Stimulated activated CD8-positive, alpha-beta memory T cell treated with anti-CD3 and anti-CD28 coated beads, Interleukin-7, amount 100 ng/mL, for 1 hour (primary cell): ENCODE data around the gene LDLRAD4.
"Not testable (repeated sequence)": the region's sequence is repeated elsewhere in the genome, so short reads cannot be mapped to it uniquely, and the experiment has no call there.

Source experiments
- DNase-seq, 2 donors: peaks; one replicate each; pipeline ENCODE4 v3.0.0-alpha.2; 2020; ENCODE audit warnings: low read depth in 2 of 2

LDLRAD4 gene

DNA sequence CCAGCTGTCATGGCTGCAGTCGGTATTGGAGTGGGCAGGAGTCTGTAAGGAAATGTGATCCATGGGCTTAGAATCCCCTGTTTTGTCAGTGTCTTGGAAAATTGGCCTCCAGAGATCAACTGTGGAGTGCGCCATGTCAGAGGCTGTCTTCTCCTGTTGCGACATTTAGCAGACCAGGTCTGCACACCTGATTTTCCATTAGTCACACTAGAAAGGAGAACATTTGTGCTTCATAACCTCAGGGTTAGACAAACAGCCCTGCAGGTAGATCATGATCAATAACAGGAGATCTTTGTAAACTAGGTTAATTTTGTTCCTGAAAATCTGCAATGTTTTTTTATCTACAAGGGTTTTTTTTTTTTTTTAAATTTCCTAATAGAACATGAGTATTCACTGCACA is 28.0 kb downstream of the LDLRAD4 start:
- no peak for DNase-seq

DNA sequence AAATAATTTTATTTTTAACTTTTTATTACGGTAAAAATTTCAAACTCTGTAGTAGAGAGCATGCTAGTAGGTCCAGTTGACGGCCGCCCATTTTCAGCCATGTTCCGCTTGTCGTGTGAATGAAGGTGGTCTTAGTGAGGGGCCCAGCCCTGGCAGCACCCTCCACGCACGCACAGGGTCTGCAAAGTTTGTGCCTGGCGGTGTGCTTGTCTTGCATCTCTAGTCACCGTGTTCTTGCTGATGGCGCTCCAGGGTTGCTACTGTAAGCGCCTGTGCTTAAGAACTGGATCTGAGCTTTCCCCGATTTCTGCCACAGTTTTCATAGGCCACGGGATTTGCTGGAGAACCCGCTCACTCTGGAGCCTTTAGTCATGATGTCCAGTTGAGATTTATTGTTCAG is 28.9 kb downstream of the LDLRAD4 start:
- no peak for DNase-seq

DNA sequence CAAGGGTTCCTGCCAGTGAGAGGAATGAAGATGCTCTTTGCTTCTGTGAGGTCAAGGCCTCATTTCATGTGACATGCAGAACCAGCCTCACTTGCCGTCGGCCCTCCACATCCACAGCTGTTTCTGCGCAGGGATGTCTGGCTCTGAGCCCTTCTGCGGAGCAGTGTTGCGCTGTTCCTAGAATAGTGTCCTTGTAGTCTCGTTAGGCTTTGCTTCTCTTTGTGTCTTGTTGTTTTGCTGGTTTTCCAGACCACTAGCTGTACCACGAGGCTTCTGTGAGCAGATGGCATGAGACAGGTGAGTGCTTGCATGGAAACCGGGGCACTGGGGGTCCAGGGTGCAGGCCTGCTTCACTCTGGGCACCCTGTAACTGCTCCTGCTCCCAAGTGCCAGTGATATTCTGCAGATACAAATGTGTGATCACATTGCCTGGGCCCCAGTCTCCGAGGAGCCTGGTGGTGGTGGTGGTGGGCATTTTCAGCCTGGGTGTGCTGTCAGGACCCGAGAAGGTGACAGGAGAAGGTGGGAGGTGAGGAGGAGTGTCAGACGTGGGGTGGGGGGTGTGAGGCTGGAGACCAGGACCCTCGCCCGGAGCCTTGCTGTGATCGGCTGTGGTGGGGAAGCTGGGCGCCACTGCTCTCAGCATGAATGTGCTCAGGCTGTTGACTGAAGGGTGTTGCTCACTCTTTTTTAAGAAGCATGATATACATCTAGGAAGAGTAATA is 34.3 kb downstream of the LDLRAD4 start:
- no peak for DNase-seq

DNA sequence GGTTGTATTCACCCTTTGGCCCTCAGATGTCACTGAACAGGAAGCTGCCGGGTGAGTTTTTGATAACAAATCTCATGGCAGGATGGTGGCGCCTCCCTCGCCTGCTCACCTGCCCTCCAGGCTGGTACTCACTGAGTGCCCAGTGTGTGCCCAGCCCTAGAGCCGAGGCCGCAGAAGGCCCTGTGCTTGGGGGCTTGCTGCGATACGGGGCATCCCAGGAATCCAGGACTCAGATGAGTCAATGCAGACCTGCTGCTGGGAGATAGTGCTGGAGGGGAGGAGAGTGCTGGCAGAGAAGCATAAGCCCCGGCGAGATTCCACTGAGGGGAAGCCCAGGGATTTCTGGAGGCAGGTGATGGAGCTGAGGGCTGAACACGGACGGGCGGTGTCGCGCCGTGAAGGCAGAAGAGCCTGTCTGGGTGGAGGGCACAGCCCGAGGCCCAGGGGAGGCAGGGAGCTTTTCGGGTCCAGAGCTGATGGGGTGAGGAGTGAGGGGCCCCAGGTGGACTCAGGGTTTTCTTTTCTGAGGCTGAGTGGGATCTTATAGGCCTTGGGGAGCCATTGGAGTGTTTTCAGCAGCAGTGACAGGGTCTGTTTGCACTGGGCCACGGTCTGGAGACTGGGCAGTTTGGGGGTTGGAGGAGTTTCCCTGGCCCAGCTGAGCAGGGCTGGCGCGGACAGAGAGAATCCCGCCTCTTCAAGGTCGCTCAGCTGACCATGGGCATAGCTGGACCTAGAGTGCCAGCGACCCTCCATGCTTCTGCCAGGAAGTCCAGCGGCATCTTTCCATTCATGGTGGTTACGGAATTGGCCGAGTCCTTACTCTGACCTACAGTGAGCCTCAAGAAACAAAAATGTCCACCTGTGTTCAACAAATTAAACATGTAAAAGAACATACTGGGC is 35.5 kb downstream of the LDLRAD4 start:
- DNase-seq: no peak

DNA sequence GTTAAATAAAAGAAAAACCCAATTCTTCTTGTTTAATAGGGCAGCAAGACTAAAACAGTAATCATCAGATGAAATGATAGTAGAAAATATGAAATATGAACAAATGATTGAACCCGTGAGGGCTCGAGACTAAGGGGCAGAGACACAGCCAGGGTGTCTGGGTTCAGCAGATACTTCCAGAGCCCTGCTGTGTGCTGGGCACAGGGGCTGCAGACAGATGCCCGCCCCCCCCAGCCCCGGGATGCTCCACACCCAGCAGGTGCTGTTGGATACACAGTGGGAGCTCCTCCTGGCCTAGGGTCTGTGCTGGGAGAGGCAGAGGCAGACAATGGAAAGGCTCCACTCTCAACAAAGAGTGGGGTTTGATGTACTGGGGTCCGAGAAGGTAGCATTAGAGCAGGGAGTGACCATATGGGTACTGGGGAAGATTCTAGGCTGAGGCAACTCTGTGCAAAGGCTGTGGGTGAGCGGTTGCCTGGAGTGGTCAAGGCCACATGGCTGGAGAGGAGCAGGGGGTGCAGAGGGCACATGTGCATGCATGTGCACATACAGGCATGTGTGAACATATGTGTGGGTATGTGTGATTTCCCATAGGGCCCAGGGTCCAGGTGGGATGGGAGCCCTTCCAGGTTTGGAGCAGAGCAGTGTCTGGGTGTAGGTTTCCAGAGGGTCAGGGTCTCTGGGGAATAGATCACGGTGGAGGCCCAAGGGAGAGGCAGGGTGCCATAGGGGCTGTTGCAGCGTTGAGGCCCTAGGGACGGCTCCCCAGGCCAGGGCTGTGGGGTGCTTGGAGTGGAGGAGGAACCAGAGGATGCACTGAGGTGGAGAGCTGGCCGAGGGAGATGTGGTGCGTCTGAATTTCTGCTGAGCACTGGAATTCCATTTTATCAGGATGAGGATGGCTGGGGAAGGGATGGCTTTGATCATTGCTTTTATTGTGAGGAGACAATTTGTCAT is 36.7 kb downstream of the LDLRAD4 start:
- no peak for DNase-seq

DNA sequence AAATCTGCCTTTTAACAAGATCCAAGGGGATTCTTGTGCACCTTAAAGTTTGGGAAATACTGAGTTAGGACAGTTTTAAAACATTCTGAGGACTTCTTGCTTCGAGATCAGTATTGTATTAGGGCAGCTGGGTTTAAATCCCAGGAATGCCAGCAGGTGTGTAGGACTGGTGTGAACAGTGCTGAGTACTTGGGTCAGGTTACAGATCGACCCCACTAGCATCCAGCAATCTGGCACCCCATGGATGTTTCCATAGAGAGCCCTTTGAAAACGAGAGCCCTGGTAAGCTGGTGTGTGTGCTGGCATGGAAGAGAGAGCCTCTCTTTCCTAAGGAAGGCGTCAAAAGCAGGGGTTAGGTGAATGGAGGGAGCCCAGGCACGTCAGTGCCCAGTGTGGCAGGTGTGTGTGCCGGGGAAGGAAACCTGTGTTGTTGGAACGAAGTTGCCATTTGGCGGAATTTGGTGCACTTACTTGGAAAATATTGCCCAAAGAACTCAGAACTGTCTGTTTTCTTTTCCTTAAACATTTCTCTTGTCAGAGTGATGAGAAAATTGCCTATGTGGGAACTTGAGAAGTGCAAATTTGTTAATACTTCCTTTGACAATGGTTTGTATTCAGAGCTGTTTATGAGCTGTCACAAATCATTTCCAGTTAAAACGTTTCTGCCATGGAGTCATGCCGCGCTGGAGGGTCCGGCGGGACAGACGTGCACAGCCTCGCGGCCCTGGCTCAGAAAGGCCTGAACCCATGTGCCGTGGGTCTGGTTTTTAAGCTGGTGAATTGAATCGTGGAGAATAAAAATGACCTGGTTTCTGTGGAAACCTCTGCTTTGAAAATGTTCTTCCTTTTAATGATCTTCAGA is 38.1 kb downstream of the LDLRAD4 start:
- no peak for DNase-seq

DNA sequence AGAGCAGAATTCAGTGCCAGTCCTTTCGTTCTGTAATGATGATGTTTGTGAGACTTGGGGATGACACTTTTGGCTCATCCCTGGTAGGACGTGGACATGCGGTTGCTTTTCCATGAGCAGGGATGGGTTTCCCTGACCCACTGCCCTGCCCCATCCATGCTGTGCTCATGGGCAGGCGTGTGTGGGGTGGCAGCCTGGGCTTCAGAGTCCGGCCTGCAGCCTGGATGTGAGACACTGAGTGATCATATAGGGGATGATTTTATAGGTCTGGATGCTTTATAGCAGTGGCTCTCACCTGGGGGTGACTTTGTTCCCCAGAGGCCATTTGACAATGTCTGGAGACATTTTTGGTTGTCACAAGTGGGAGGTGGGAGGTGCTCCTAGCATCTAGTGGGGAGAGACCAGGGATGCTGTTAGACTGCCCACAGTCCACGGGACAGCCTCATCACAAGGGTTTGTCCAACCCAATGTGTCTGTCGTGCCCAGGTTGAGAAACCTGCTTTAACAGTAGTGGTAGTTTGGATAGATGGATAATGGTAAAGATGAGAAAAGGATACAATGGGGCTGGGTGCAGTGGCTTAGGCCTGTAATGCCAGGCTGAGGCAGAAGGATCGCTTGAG is 38.9 kb downstream of the LDLRAD4 start:
- DNase-seq: no peak

DNA sequence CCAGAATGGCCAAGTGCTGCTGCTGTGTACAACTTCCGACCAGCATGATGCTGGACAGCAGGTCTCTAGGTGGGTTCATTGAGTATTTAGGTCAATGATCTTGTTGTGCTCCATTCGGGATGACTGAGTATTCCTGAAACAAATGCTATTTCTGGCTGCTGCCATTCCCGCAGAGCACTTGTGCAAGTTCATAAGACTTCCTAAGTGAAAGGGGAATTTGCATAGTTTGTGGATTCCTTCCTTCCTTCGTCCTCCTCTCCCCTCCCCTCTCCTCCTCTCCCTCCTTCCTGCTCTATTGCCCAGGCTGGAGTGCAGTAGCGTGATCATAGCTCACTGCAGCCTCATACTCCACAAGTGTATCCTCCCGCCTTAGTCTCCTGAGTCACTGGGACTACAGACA is 40.4 kb downstream of the LDLRAD4 start:
- no peak for DNase-seq

DNA sequence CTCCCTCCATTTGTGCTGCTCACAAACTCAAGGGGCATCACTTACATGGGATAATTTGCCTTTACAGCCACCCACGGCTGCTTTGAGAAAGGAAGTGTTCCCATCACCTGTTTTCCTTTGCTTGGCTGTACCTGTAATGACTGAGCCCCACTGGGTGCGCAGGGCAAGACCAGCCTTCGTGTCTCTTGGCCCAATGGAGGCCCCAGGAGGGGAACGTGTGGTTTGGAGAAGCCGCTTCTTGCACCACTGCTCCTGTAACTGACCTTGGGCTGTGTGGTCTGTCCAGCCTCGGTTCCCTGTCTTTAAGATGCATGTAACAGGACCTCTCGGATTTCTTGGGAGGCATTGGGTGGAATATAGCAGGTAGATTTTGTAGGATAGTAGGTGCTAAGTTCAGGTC is 41.1 kb downstream of the LDLRAD4 start:
- no peak for DNase-seq

DNA sequence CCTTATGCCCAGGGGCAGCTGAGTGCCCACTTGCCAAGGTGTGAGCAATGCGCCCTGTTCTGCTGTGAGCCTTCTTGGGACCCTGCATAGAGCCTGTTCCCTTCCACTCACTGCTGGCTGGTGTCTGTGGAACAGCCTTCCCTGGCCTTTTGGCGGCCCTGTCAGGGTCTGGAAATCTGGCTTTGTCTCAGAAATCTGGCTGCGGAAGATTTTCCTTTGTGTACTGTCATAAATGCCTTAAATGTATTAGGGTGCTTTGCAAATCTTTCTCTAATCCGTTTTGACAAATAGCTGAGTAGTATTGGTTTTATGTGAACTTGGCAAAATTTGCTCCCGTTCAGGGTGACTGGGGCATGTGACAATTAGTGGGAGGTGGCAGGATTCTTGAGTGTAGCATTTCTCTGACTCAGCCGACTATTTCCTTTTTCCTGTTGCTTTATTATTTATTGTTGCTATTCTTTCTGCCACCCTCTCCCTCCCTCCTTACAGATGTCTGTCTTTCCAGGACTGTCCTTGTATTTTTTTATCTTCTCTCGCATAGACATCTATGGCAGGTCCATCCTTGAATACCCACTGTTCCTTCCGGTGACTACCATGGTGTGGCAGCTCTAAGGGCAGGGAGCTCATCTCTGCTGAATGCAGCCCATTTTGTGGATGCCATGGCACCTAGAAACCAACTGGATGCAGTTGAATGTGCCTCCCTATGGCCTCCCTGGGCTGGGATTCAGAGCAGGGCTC is 41.8 kb downstream of the LDLRAD4 start:
- DNase-seq: no peak

DNA sequence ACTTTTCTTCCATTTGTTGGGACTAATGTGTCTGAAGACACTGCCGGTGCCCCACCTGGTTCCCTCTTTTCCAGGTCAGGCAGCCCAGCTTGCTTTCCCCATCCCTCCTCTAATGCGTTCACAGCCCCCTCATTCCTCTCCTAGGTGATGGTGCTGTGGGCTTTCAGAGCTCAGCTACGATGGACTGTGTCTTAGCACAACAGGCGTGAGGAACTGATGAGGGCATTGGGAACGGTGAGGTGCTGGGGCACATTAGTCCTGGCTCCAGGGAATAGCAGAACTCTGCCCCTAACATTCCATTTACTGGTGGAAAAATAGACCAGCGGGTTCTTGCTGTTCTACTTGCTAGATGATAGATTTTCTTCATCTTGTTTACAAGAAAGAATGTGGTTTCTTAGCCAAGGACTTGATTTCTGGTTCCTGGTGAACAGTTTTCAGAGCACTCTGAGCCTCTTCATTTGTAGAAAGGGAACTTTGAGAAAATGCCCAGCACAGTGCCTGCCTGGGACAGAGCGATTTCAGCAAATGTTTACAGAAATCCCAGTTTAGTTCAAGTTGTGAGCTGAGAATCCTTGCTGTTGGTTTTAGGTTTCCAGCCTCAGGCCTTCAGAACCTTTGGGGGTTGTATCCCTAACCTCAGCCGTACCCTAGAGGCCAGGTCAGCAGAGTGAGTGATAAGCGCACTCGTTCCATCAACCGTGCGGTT is 42.5 kb downstream of the LDLRAD4 start:
- no peak for DNase-seq

DNA sequence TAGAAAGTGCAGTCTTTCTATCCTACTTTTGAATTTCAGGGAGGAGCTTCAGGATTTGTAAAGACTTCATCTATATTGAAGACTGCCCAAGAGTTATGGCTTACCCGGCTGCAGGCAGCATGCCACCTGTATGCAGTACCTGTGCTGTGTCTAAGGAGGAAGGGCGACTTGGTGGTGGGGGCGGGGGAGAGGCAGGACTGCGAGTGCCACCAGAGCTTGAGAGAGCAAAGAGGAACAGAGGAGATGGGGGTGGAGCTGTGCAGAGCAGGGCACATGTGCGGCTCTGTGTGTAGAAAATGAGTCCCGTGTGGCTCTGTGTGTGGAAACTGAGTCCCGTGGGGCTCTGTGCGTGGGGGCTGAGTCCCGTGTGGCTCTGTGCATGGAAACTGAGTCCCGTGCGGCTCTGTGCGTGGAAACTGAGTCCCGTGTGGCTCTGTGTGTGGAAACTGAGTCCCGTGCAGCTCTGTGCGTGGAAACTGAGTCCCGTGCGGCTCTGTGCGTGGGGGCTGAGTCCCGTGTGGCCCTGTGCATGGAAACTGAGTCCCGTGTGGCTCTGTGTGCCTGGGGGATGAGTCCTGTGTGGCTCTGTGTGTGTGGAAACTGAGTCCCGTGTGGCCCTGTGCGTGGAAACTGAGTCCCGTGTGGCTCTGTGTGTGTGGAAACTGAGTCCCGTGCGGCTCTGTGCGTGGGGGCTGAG is 43.2 kb downstream of the LDLRAD4 start:
- no peak for DNase-seq

DNA sequence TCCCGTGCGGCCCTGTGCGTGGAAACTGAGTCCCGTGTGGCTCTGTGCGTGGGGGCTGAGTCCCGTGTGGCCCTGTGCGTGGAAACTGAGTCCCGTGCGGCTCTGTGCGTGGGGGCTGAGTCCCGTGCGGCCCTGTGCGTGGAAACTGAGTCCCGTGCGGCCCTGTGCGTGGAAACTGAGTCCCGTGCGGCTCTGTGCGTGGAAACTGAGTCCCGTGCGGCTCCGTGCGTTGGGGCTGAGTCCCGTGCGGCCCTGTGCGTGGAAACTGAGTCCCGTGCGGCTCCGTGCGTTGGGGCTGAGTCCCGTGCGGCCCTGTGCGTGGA is 43.8 kb downstream of the LDLRAD4 start:
- not testable (repeated sequence) for DNase-seq

DNA sequence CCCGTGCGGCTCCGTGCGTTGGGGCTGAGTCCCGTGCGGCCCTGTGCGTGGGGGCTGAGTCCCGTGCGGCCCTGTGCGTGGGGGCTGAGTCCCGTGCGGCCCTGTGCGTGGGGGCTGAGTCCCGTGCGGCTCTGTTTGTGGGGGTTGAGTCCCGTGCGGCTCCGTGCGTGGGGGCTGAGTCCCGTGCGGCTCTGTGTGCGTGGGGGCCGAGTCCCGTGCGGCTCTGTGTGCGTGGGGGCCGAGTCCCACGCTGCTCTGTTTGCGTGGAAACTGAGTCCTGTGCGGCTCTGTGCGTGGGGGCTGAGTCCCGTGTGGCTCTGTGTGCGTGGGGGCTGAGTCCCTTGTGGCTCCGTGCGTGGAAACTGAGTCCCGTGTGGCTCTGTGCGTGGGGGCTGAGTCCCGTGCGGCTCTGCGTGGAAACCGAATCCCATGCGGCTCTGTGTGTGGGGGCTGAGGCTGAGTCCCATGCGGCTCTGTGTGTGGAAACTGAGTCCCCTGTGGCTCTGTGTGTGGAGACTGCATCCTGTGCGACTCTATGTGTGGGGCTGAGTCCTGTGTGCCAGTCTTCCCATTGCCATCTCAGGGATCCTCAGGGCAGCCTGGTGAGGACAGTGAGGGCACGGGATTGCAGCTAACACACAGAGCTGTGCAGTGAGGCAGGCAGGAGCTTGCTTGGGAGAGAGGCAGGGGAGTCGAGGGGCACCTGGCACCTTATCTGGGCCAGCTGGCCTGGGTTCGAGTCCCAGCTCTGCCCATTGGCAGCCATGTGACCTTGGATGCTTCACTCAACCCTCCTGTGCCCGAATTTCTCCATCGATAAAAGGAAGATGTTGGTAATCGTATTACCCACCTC is 44.5 kb downstream of the LDLRAD4 start:
- no peak for DNase-seq

DNA sequence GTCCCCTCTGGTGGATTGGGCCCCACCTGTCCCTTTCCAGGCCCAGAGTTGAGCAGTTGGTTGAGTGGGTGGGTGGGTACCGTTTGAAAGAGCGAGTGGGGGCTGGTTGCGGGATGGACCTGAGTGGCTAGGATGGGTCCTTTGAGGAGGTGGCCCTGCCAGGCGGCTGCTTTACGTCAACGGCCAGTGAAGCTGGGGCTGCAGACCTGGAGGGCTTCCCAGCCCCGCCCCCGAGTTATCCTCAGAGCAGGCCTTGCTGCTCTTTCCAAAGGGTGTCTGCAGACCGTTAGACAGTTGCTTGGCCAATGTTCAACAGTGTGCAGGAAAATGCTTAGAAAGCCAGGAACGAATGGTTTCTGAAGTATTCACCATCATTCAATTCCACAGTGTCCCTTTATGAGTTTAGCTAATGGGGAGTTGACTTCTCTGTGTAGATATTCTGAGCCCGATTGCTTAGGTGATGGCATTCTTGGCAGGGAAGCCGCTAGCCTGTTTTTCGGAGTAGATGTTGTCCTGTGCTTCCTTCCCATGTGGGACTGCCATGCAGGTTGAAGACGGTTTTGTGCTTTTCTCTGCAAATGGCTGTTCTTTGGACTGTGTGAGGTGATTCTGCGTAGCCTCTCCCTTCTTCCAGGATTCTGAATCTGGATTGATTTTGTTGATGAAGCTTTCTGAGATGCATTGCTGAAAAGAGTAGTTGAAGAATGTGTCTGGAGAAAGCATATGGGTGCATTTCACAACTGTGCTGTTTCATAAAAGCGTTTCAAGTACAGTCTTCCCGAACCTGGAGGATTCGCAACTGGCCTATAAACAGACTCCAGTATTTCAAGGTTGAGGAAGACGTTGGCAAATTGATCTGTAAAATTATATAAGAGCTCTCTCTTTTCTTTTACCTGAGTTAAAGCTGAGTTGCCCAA is 45.8 kb downstream of the LDLRAD4 start:
- DNase-seq: no peak

DNA sequence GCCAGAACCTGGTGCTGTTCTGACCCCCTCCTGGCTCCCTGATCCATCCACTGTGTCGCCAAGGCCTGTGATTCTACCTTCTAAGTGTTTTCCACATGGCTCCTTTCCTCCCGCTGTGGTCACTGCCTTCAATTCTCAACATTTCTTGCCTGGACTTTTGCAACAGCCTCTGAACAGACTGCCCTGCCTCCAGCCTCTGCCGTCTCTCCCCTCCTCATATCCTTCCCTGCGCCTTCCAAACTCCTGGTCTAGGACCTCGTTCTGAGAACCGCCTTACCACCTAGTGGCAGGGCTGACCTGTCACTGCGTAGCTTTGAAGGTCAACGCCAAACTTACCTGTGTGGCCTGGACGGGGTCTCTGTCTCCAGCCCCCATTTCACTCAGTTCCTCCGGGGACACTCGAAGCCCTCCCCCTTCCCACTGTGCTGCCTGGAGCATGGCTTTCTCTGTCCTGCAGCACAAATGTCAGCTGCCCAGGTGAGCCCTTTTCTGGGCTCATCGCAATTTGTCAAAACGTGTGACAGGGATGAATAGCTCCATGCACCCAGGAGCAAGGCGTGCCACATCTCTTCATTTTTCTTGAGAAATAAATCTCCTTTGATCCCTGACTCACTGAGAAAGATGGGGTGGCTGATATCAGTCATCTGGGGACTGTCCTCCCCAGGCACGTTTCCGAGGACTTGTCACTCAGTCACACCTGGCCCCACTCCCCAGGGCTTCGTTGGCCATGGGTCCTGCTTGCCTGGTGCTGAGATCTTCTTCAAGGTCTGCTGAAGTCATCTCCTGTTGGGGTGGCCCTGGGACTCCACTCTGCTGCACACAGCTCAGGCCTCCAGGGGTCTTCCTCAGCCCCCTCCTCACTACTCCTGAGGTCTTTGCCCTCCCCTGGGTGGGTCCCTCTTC is 46.7 kb downstream of the LDLRAD4 start:
- no peak for DNase-seq
